GM19328 (cell line): Measurements from ENCODE around the gene P2RX5.

Source experiments
- ATAC-seq: cut with Tn5 transposase; IDR thresholded peaks from one replicate; pipeline ENCODE4 v1.9.1; 2021; ENCODE audit warnings: mild to moderate bottlenecking, moderate library complexity; ENCODE audit not compliant: unreplicated experiment

Gene P2RX5

GRCh38 chr17:3626831-3627768, 68.9 kb downstream of the P2RX5 start:
- ATAC-seq, result no peak
